HG02759 (cell line): ENCODE data around the gene ITPR1.

Source experiments
- ATAC-seq: cut with Tn5 transposase; IDR thresholded peaks from one replicate; pipeline ENCODE4 v1.9.1; 2021; ENCODE audit warnings: mild to moderate bottlenecking, moderate library complexity; ENCODE audit not compliant: unreplicated experiment

ITPR1 gene

DNA sequence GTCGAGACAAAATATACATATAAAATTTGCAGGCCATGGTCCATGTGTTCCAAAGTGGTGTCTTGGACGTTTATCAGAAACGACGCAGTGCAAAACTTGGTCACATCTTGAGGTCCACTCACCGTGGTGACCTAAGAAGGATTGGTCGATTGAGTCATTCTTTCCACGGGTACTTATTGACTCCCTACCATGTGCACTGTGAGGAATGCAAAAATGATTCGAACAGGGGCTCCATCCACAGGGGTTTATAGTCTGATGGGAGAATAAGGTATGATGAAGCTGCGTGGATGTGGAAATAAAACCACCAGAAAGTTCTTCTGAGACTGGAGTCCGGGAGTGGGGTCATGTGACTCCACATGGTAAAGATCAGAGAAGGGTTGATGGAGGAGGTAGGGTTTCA, 185.2 kb downstream of the ITPR1 start:
- ATAC-seq: no peak

DNA sequence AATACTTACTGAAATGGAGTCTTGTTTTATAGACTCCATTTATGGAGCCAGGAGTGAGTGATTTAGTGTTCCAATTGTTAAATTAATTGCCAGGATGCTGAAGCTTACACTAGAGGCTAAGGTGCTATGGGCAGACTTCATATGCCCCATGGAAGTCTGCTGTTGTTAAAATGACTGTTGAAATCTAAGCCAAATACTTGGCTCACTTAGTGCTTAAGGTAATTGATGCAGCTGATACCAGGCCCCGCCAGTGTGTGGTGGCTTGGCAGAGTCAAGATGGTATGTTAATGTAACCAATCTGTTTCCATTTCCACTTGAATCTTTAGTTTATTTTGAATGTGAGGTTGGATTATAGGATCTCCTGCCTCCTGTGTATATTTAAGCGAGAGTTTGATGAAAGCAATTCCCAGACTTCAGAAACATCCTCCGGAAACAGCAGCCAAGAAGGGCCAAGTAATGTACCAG, 187.1 kb downstream of the ITPR1 start:
- ATAC-seq: no peak

DNA sequence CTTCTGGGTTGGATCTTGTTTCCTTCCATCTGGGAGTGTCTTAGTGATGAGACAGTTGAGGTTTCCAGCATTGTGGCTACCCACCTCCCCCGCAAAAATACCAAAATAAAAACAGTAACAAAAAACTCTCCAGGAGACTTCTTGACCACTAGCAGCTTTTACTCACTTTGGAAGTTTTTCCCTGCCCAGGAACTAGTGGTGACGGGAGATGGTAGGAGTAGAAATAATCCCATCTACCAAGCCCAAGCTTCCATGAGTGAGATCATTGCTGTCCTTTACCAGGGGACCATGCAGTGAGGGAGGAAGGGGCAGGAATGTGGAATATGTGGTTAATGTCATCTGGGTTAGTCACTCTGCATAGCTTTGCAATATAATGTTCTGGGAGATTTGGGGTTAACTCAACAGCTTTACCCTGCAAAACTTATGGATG, 187.7 kb downstream of the ITPR1 start:
- no peak for ATAC-seq

DNA sequence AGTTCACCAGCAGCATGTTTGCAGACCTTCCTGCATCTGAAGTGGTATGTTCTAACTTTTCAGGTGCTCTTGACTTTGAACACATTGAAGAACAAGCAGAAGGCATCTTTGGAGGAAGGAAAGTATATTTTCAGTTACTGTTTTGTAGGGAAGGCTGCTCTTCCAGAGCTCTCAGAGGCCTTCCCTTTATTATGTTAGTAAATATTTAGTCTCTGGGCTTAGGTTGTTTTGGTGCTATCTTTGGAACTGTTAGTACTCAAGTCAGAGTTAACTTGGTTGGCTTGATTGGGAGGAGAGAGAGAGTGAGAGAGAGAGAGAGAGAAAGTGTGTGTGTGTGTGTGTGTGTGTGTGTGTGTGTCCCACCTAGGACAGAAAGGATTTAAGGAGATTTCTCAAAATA, 188.2 kb downstream of the ITPR1 start:
- no peak for ATAC-seq

DNA sequence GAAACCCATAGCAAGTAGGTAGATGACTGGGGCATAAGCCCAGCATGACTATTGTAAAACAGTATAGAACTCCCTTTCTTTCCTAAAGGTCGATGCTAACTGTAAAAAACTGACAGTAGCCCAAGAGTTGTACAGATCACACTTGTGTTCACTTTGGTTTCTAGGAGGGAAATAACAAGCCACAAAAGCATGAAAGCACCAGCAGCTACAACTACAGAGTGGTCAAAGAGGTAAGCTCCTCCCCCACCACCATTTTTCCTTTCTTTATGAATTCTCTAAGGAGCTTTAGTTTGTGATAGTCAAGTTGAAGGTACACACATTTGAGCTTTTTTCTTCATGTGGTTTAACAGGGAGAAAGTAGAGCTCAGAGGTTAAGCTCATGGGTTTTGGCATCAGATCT, 191.0 kb downstream of the ITPR1 start:
- no peak for ATAC-seq

DNA sequence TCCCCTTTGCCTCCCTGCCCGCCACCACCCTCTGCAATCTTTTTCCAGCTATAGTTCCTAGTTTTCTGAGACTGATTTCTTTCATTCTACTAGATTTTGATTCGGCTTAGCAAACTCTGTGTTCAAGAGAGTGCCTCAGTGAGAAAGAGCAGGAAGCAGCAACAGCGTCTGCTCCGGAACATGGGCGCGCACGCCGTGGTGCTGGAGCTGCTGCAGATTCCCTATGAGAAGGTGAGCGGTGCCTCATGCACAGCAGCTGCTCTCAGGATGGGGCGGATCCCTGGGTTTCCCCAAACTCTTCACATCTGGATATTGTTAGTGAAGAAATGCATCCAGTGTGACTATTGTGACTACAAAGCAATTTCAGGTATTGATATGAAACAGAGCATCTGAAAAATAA, 191.8 kb downstream of the ITPR1 start:
- no peak for ATAC-seq

DNA sequence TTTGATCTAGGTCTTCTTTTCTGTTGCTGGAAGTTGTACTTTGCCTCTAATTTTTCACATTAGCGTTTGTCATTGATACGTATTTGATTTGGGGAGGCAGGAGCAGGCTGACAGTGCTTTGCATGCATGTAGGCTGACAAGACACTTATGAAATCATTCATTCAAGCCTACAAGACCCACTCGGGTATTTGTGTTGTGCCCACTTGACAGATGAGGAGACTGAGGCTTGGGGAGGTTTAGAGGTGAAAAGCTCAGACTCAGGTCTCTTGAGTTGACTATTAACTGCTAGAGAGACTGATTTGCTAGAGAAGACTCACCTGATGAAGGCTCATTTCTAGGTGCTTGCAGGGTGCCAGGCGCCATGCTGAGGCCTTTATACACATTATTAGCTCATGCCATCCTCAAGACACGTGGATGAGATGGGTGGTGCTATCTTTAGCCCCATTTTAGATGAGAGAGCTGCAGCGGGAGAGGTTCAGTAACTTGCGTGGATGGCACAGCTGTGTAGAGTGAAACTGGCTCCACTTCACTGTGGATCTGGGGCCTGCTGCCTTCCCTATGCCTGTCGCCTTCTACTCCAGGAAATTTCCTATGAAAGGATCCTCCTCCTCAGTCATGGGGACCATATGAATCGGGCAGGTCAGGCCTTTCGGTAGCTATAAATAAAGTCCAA, 192.7 kb downstream of the ITPR1 start:
- ATAC-seq: no peak

DNA sequence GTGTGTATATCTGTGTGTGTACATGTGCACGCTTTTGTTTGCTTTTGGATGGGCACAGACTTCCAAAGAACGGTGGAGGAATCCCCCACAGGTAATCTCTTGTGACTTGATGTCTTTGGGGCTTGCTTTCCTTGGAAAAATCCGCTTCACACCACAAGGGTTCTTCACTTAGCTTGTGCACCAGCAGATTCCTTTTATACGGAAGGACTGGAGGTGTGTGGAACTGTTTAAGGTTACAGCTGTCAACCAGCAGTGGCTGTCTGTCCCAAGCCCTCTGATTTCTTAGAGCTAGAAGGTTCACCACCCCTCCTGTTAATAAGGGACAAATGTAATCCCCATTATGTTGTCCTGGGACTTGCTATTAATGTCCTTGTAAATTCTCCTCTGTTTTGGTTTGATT, 193.5 kb downstream of the ITPR1 start:
- ATAC-seq: no peak

DNA sequence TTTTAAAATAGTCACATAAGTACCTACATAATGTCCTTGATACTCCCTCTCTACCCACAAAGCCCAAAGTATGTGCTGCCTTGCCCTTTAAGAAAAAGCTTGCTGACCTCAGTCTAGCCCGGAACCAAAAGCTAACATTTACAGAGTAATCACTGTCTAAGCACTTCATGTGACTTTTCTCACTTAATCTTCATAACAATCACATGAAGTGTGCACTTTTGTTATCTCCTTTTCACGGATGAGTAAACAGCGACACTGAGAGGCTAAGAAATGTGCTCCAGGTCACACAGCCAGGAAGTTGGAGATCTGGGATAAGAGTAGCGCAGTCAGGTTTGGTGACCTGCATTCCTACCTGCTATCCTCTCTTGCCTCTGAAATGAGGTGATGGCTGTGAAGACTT, 194.0 kb downstream of the ITPR1 start:
- ATAC-seq: no peak

DNA sequence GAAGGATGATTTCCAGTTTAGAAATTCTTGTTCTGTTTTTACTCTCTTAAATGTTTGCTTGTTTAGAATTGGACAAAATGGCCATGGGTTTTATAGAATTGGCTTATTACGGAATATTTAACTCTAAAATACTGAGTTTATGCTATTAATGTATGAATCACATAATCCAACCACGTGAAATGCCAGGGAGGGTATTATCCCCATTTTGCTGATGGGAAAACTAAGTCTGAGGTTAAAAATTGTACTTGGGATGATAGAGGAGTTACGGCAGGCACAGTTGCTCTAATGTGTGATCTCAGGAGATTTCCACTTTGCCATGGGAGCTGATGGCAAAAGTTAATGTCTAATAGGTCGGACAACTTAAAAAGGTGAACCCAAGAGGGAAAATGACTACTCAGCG, 194.4 kb downstream of the ITPR1 start:
- ATAC-seq: no peak

DNA sequence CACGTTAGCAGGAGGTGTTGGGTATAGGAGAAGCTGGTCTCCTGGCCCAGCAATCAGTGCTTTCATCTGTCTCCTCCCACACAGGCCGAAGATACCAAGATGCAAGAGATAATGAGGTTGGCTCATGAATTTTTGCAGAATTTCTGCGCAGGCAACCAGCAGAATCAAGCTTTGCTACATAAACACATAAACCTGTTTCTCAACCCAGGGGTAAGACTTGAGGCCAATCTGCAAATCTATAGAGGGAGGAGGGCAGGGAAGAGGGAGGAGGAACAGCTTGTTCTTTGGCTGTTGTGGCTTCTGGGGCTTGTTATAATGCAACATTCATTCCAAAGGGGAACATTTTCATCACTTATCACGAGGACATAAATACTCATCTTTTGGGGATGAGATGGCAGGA, 195.3 kb downstream of the ITPR1 start:
- ATAC-seq: no peak

DNA sequence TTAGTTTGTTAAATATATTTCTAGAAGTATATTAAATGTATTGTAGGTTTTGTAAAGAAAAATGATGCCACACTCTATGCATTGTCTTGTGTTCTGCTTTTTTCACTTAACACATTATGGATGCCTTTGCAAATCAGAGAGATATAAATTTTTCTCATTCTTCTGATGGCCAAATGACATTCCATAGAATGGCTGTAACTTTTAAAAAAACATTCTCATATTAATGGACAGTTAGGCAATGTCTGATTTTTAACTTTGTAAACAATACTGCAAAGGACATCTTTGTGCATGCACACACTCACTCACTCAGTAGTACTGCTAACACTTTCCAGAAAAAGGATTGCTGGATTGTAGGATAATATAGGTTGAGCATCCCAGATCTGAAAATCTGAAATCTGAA, 195.9 kb downstream of the ITPR1 start:
- no peak for ATAC-seq

DNA sequence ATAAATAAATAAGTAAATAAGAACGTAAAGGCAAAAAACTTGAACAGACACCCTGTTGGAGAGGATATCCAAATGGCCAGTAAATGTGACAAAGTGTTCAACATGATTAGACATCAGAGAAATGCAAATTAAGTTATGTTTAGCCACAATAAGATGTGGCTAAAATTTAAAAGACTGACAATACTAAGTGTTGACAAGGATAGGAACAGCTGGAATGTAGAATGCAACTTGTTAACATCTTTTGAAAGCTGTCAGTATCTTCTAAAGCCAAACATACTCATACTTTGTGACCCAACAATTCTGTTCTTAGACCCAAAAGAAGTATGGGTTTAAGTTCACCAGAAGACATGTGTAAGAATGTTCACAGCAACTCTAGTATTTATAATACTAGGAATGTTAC, 197.1 kb downstream of the ITPR1 start:
- no peak for ATAC-seq

DNA sequence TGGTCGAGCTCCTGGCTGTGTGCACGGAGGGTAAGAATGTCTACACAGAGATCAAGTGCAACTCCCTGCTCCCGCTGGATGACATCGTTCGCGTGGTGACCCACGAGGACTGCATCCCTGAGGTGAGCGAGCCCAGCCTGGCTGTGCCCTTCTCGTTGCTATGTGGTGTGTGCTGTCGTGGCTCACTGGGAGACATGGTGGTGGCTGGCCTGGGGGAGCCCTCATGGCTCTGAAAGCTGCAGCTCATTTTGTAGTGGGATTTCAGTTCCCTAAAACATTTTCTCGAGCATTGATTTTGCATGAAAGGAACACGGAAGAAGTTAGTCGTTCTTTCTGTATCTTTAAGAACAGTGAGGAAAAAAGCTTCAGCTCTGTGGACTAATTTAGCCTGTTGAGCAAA, 200.5 kb downstream of the ITPR1 start:
- peak; percentile 61 for ATAC-seq

DNA sequence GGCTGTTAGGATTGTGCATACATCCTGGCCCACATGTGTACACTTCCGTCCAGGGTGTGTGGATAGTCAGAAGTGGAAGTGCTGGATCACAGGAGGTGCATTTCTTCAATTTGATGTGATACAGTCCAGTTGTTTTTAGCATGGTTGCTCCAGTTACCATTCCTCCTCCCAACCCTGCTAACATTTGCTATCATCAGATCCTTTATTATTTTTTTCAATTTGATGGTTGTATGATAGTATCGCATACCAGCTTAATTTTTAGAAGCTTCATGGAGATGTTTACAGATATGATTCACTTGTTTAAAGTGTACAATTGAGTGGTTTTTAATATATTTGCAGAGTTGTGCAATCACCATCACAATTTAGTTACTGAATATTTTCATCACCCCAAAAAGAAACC, 202.7 kb downstream of the ITPR1 start:
- ATAC-seq: no peak

DNA sequence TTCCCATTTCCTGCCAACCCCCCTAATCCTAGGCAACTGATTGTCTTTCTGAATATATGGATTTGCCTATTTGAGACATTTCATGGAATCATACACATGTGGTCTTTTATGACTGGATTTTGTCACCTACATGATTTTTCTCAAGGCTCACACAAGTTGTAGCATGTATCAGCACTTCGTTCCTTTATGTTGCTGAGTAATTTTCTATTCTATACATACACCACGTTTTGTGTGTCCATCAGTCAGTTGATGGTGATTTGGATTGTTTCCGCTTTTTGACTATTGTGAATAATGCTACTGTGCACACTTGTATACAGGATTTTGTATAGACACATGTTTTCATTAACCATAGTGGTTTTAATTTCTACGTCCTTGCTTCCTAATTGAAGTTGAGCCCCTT, 203.1 kb downstream of the ITPR1 start:
- no peak for ATAC-seq

DNA sequence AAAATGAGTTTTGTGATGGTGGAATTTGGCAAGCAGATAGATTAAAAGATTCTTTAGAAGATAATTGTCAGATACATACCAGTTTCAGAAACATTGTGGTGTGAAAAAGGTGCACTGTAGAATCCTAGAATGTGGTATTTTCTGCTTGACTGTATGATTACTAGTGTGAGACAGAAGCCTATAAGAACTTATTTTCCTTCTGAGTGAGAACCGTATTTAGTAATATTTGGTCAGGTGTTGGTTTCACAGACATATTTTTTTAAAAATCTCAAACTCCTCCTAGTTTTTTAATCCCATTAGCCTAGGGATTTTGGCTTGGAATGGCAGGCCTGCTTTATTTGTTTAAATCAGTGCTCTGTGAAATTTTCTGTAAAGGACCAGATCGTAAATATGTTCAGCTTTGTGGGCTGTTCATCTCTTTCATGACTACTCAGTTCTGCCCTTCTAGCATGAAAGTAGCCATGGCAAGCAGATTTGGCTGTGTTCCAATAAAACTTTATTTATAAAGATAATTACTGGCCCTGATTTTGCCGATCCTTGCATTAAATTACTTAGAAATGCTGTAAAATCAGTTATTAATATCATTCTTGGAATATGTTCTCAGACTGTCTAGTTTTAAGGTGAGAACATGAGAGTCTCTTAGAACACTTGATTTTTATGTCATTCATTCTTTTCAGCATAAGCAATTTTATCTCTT, 205.1 kb downstream of the ITPR1 start:
- no peak for ATAC-seq

DNA sequence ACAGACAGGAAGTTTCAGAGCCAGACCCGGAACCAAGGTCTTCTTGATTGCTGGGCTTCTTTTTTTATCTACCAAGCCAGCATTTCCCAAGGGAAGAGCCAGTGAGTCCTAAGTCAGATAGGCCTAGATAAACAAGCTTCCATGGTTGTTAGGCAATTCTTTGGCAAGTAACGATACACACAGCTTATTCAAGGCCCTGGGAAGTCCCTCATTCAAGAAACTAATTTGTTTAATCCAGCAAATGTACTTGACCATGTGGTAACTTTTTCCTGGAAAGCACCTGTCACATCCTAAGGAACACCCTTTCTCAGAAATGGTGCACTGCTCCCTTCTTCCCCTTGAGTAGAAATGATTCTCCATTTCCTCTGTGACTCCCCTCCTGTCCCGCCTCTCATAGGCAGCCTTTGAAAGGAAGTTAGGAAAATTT, 209.9 kb downstream of the ITPR1 start:
- no peak for ATAC-seq

DNA sequence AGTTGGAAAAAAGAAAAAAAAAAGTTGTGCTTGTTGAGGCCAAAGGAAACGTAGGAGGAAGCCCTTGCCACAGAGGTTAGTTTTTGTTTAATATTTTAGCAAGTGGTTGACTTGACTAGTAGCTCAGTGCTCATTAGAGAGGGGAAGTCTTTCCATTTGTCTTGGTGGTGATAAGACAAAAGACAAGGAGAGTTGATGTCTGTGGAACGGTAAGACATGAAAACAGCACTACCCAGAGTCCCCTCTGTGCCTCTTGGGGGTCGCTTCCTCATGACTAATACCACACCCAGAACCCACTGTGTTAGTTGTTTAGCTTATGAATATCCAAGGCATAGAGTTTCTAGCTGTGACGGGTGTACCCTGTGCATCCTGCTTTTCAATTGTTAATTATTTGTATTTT, 211.4 kb downstream of the ITPR1 start:
- ATAC-seq: no peak

DNA sequence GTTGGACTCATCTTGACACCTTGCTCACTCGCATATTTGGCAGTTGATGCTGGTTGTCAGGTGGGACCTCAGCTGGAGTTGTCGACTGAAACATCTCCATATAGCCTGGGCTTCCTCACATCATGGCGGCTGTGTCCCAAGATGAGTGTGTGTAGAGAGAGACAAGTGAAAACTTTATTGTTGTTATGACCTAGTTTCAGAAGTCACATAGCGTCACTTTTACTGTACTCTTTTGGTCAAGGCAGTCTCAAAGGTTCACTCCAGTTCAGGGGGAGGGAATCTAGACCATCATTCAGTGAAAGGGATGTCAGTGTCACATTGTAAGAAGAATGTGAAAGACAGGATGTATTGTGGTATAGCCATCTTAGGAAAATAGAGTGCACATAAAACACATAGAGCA, 214.2 kb downstream of the ITPR1 start:
- ATAC-seq: no peak

DNA sequence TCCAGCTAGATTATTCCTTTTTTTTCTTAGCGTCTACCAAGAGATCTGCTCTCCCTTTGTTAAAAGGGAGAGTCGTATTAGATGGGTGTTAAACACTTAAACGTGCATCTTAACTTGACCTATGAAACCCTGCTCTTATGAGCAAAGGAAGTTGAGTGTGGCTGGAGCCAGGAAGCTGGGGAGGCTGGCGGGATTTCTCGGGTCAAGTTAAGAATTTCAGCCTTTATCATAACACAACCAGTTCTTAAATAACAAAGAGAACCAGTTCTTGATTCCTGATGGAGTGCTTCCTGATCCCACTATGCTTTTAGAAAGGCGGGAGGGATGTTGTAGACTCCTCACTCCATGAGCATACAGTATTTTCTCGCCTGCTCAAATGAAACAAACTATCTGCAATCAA, 215.1 kb downstream of the ITPR1 start:
- no peak for ATAC-seq

DNA sequence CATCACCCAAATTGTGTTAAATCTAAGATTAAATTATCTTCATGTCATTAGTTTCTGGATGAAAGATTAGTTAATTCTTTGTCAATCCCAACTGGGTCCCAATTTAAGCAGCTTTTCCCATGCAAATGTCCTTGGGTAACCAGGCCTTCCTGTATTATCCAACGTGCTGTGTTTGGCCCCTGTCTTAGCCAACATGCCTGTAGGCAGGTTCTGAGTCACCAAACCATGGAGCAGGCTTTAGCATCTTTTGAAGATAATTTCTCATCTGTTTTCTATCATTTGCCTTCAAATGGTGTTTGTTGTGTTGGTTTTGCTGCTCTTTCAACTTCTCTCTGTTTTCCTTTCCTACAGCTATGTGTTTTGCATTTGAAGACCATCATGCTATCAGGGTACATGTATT, 216.2 kb downstream of the ITPR1 start:
- no peak for ATAC-seq

DNA sequence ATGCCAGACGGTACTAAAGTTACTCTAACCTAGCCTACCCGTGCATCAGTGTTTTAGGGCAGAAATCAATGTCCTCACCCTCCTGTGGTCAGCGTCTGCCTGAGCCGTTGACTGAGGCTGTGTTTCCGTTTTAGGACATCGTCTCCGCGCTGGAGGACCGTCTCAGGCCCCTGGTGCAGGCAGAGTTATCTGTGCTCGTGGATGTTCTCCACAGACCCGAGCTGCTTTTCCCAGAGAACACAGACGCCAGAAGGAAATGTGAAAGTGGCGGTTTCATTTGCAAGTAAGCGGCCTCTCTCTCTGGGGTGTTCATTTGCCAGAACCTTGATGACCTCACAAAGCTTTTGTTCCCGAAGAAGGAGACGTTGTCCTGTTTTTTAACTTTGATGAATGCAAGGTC, 217.0 kb downstream of the ITPR1 start:
- ATAC-seq: no peak
